MCF 10A (cell line): ENCODE results near the gene SLC30A4. TPM values are rescaled to one million over a fixed set of nuclear protein-coding genes. Genes with fewer than 3 reads are reported as not detected.

Experiments
- BruUV-seq: library from RNA; stranded (reverse); fragments of 400-500 nt; replicated peaks from 2 replicates; lab custom pipeline; 2021; lab: Mats Ljungman, UMichigan
- CTCF ChIA-PET: fragments of 300-600 bp; sonication (Branson Sonifier 250); formaldehyde crosslinking; extraction: SDS; loops from one replicate; lab custom pipeline; 2021; ENCODE audit warnings: antibody characterized with exemption, inconsistent platforms; lab: Yijun Ruan, JAX
- POLR2A ChIA-PET: fragments of 300-600, 350-650 bp; sonication (Branson Sonifier 250); formaldehyde crosslinking; extraction: SDS; loops from one replicate; lab custom pipeline; 2020; ENCODE audit warnings: antibody characterized with exemption, inconsistent platforms; lab: Yijun Ruan, JAX
- DNase-seq: peaks from one replicate; pipeline ENCODE4 v3.0.0-alpha.2; 2018; ENCODE audit not compliant: unreplicated experiment
- H3K27ac Mint-ChIP-seq: one replicate; pipeline ENCODE4 v1.8.0; 2022; ENCODE audit warnings: mild to moderate bottlenecking, low read depth, mixed read lengths; ENCODE audit not compliant: unreplicated experiment
- H3K27me3 Mint-ChIP-seq: one replicate; pipeline ENCODE4 v1.8.0; 2022; ENCODE audit warnings: mixed read lengths; ENCODE audit not compliant: insufficient read depth, unreplicated experiment
- H3K36me3 Mint-ChIP-seq: one replicate; pipeline ENCODE4 v1.8.0; 2022; ENCODE audit warnings: mild to moderate bottlenecking, moderate library complexity, mixed read lengths; ENCODE audit not compliant: insufficient read depth, unreplicated experiment
- H3K4me1 Mint-ChIP-seq: one replicate; pipeline ENCODE4 v1.8.0; 2022; ENCODE audit warnings: mixed read lengths; ENCODE audit not compliant: insufficient read depth, unreplicated experiment
- H3K4me3 Mint-ChIP-seq: one replicate; pipeline ENCODE4 v1.8.0; 2022; ENCODE audit warnings: mild to moderate bottlenecking, moderate library complexity, mixed read lengths; ENCODE audit not compliant: unreplicated experiment
- H3K9me3 Mint-ChIP-seq: one replicate; pipeline ENCODE4 v1.8.0; 2022; ENCODE audit warnings: mixed read lengths; ENCODE audit not compliant: unreplicated experiment
- intact Hi-C: fragments of 100-400 bp; cut with micrococcal nuclease; formaldehyde crosslinking; loops from 2 replicates; pipeline ENCODE4 v1.14.1; 2022
- total RNA-seq: library from RNA; stranded (reverse); gene quantifications from 2 replicates; pipeline ENCODE4 v1.2.3, GENCODE V29; 2022
- TF ChIP-seq, protein P1 (sequence below): fragments of 200-600 bp; IDR thresholded peaks from one replicate; pipeline ENCODE4 v1.8.0; 2022; ENCODE audit warnings: antibody characterized with exemption, mild to moderate bottlenecking; ENCODE audit not compliant: unreplicated experiment

Gene SLC30A4
- total RNA-seq, 1 experiment from 2014 or later = 3.4 TPM

GRCh38 chr15:45474799-45475198 is 47.8 kb downstream of the SLC30A4 start:
- H3K27ac Mint-ChIP-seq = no peak overlapping the region
- no peaks in the 10 kb centered on the region for H3K4me1 Mint-ChIP-seq
- H3K36me3 Mint-ChIP-seq = no peaks in the 10 kb centered on the region
- BruUV-seq = no TSS peak
- CTCF ChIA-PET = interaction anchor here (0.7 to 1.6 kb wide), 3 partner anchors 44 to 139 kb away, joined by 3 to 8 read pairs (median 6); no protein-coding TSS in a partner anchor
- intact Hi-C loops = no loop called here
- TF ChIP-seq, protein P1, sequence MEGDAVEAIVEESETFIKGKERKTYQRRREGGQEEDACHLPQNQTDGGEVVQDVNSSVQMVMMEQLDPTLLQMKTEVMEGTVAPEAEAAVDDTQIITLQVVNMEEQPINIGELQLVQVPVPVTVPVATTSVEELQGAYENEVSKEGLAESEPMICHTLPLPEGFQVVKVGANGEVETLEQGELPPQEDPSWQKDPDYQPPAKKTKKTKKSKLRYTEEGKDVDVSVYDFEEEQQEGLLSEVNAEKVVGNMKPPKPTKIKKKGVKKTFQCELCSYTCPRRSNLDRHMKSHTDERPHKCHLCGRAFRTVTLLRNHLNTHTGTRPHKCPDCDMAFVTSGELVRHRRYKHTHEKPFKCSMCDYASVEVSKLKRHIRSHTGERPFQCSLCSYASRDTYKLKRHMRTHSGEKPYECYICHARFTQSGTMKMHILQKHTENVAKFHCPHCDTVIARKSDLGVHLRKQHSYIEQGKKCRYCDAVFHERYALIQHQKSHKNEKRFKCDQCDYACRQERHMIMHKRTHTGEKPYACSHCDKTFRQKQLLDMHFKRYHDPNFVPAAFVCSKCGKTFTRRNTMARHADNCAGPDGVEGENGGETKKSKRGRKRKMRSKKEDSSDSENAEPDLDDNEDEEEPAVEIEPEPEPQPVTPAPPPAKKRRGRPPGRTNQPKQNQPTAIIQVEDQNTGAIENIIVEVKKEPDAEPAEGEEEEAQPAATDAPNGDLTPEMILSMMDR = no peak
- DNase-seq = no peak
- no peaks in the 10 kb centered on the region for H3K9me3 Mint-ChIP-seq
- H3K27me3 Mint-ChIP-seq = no peaks in the 10 kb centered on the region
- POLR2A ChIA-PET = no interaction called here
- H3K4me3 Mint-ChIP-seq = no peak overlapping the region

DNA sequence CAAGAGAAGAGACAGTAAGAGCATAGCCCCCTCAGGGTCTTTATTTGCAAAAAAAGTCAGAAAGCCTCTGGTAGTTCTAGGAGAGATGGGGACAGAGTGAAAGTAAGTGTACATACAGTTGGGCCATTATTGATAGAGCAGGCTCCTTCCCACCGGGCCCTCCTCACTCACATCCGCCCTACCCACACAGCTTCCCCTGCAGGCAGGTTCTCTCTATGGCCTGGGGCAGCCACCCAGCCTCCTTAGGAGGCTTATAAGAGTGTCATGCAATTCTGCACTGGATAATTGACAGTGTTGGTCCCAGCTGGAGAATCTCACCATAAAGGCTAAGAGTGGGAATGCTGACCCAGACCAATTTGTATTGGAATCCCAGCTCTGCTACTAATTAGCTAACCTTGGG is 49.5 kb downstream of the SLC30A4 start:
- CTCF ChIA-PET = interaction anchor here (0.5 to 1.1 kb wide), 2 partner anchors 13 to 151 kb away, joined by 3 to 4 read pairs; no protein-coding TSS in a partner anchor
- Mint-ChIP-seq H3K27me3 (no peaks in the 10 kb centered on the region), H3K9me3 (no peaks in the 10 kb centered on the region), H3K36me3 (no peaks in the 10 kb centered on the region), H3K4me3 (no peak overlapping the region), H3K4me1 (no peaks in the 10 kb centered on the region), H3K27ac (no peak overlapping the region)
- TF ChIP-seq, protein P1 = no peak
- DNase-seq = no peak
- BruUV-seq = no TSS peak
- intact Hi-C loops = no loop called here
- POLR2A ChIA-PET = no interaction called here

DNA sequence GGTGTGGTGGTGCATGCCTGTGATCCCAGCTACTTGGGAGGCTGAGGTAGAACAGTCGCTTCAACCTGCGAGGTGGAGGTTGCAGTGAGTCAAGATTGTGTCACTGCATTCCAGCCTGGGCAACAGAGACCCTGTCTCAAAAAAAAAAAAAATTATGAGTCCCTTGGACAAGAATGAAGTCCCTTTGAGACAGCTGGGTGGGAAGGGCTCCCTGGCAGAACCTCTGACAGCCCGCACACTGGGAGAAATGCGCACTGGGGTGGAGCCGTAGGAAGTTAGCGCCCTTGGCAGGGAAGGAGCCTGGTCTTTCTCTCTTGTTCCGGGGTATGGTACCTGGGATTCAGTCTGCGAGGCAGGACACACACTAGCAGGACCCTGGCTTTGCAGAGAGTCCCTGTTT is 51.4 kb downstream of the SLC30A4 start:
- H3K27ac Mint-ChIP-seq = no peak overlapping the region
- intact Hi-C loops = no loop called here
- no peaks in the 10 kb centered on the region for H3K27me3 Mint-ChIP-seq
- no TSS peak for BruUV-seq
- H3K4me3 Mint-ChIP-seq = no peak overlapping the region
- no peaks in the 10 kb centered on the region for H3K36me3 Mint-ChIP-seq
- no peak for DNase-seq
- ChIA-PET POLR2A (no interaction called here), CTCF (interaction anchor here (0.6 to 0.7 kb wide), 5 partner anchors 11 to 131 kb away, joined by 3 to 5 read pairs (median 3); no protein-coding TSS in a partner anchor)
- TF ChIP-seq, protein P1 = no peak
- H3K9me3 Mint-ChIP-seq = no peaks in the 10 kb centered on the region
- H3K4me1 Mint-ChIP-seq = no peaks in the 10 kb centered on the region

DNA sequence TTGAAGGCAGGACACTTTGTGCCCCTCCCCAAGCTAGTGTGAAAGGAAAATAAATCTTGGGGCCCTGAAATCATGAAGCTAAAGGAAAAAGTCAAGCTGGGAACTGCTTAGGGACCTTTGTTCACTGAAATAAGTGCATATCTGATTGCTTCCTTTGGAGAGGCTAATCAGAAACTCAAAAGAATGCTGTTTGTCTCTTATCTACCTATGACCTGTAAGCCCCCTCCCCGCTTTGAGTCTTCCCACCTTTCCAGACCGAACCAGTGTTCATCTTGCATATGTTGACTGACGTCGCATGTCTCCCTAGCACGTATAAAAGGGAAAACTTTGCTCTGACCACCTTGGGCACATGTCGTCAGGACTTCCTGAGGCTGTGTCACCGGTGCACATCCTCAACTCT is 53.1 kb downstream of the SLC30A4 start:
- TF ChIP-seq, protein P1 = no peak
- no peak for DNase-seq
- H3K4me3 Mint-ChIP-seq = no peak overlapping the region
- intact Hi-C loops = no loop called here
- H3K9me3 Mint-ChIP-seq = peaks cover under 1% of the 10 kb centered on the region
- no peaks in the 10 kb centered on the region for H3K27me3 Mint-ChIP-seq
- H3K4me1 Mint-ChIP-seq = no peaks in the 10 kb centered on the region
- H3K27ac Mint-ChIP-seq = no peak overlapping the region
- no peaks in the 10 kb centered on the region for H3K36me3 Mint-ChIP-seq
- CTCF ChIA-PET = interaction anchor here (0.8 to 2.6 kb wide), 2 partner anchors 11 to 142 kb away, joined by 3 to 17 read pairs; no protein-coding TSS in a partner anchor
- POLR2A ChIA-PET = interaction anchor here (0.7 kb wide), 1 partner anchor 269 kb away, joined by 3 read pairs; no protein-coding TSS in a partner anchor
- no TSS peak for BruUV-seq
